Activated T-helper 1 cell treated with anti-CD3 and anti-CD28 coated beads, Interleukin-2, amount 50 U/mL, for 16 hours (primary cell): ENCODE measurements around the gene SDK1.
"Not testable (repeated sequence)": the region's sequence is repeated elsewhere in the genome, so short reads cannot be mapped to it uniquely, and the experiment has no call there.

Source experiments
- DNase-seq, 2 donors: peaks; one replicate each; pipeline ENCODE4 v3.0.0-alpha.2; 2020; ENCODE audit warnings: low read depth in 1 of 2, low spot score in 1 of 2

The SDK1 gene

DNA sequence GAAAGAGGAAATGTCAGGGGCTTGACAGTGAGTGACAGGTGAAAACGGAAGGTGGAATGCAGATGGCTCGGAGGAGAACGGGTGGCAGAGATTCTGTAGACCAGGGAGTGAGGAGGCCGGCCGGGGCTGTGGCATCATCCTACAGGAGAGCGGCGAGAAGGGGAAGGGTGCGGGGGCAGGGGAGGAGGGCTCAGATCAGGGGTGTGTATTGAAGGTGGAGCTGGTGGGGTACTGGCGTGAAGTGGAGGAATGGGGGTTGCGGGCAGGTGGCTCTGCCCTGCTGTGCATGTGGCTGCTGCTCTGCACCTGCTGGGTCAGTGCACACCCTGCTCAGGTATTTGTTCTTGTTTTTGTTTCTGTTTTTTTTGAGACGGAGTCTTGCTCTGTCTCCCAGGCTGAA is 910.2 kb downstream of the SDK1 start:
- no peak for DNase-seq

DNA sequence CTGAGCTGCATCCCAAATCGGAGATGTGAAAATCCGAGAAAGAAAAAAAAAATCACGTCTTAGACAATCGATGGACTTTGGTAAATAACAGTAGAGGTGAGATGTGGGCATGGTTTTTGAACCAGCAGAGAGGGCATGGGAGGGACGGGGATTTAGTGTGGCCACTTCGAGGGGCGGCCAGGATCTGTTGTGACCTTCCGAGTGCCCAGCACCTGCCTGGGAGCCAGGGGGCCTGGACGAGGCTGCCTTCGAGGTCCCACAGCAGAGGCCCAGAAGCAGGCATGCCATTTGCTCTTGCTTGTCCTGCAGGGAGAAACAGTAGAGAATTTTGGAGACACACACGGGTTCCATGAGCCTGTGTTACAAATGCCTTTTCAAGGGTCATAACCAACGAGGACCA is 911.3 kb downstream of the SDK1 start:
- DNase-seq, result no peak

DNA sequence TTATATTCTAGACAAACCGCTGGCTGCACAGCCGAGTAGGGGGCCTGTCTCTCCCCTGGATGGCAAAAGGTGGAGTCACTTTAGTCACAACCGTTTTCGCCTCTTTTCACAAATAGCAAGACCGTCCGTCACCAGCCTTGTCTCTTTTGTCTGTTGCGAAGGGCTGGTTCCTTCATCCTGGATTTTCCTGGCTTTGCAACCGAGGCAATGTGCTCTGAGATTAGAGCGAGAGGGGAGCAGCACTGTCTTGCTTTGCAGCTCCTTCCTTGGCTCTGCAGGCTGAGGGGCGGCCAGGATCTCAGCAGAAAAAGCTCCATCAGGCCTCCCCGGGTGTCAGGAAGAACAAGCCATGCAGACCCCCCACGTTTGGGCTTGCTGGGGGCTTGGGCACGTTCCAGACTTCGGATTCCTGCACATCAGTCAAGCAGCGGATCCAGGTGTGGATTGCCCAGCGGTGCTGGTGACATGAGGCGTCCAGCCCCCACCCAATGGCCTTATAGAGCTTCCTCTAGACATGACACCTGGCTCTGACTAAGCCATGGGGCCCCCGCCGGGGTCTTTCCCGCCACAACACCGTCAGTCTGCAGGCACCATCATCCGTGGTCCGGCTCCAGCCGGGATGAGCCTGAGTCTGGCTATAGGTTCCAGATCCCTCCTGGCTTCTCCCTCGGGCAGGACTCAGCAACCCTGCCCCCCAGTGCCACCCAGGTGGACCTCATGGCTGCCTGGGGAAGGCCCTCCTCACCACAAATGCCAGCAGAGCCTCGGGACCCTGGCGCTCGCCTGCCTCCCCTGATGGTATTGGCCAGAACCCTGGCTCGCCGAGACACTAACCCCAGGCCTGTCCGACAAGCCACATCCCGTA is 913.5 kb downstream of the SDK1 start:
- DNase-seq, result no peak

DNA sequence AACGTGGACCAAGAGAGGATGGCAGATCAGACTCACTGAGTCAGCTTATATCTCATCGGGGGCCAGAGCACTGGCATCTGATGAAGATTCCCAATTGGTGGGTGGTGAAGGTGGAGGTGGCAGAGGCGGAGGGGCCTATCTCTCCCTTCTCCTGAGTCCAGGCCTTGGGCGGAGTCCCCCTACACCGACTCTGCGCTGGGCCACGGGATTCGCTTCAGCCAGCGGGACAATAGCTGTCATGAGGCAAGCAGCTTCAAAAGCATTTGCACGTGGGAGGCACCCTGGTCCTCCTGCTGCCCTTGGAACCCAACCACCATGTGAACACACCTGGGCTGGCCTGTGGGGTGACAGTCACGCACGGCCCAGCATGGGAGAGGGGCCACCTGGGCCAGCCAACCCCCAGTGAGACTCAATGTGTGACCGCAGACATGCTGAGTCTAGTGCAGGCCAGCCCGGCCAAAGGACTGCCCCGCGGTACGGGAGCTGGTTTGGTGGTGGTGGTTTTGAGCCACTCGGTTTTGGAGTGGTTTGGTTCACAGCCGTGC is 914.2 kb downstream of the SDK1 start:
- DNase-seq, result no peak

DNA sequence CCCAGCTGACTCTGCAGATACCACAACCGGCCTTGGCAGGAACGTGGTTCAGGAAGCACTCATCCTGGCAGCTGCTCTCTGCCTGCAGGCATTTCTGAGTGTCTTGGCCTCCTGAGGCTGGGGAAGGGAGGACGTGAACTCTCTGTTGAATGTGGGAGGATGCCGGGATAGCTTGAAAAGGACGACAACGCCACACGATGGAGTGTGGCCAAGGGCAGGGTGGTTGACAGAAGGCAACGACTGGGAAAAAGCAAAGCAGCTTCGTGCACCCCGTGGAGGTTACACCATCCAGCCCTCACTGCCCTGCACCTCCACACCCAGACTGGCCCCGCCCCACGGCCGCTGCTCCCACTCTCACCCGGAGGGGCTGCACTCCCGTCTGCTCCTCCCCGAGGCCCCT is 915.0 kb downstream of the SDK1 start:
- no peak for DNase-seq

DNA sequence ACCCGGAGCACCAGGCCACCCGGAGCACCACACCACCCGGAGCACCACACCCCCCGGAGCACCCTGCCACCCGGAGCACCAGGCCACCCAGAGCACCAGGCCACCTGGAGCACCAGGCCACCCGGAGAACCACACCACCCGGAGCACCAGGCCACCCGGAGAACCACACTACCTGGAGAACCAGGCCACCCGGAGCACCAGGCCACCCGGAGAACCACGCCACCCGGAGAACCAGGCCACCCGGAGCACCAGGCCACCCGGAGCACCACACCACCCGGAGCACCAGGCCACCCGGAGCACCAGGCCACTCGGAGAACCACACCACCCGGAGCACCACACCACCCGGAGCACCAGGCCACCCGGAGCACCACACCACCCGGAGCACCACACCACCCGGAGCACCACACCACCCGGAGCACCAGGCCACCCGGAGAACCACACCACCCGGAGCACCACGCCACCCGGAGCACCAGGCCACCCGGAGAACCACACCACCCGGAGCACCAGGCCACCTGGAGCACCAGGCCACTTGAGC is 916.1 kb downstream of the SDK1 start:
- not testable (repeated sequence) for DNase-seq

DNA sequence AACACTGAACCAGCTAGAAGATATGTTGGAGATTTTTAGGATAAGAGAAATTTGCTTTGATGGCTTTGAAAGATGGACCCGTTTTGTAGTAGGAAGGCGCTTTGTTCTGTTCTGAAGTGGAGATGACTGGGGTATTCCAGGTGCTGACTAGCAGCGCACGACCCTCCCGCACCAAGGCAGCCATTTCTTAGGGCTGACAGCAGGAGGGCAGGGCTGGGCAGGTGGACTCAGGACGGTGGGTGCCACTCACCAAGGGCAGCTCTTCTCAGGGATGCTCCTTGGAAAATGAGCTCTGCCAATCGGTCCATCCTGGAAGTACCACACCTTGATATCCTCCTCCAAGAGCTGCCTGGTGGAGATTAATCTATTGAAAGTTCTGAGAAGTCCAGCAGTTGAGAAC is 917.4 kb downstream of the SDK1 start:
- DNase-seq, result no peak

DNA sequence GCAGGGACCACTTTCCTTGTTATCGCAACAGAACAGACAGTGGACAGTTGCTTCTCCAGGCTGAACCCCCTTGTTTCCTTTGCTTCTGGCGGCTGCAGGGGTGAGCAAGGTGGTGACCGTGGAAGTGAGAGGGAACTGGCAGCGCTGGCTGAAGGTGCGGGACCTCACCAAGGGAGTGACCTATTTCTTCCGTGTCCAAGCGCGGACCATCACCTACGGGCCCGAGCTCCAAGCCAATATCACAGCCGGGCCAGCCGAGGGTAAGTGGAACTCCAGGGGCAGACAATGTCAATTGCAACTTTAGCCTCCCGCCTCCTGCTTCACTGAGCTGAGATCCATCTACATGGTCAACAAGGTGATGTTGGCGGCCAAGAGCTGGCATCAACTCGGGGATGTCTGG is 919.0 kb downstream of the SDK1 start:
- no peak for DNase-seq

DNA sequence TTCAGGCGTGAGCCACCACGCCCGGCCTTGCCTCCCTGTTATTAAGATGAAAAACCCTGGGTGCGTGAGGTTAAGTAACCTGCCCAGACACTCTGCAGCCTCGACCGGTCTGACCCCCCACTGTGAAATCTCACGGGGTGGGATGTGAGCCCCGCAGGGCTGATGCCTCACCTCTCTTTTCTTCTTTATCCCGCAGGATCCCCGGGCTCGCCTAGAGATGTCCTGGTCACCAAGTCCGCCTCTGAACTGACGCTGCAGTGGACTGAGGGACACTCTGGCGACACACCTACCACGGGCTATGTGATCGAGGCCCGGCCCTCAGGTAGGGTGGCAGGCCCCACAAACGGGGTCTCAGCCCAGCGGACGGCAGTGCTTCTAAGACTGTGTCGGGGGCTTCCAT is 920.0 kb downstream of the SDK1 start:
- no peak for DNase-seq

DNA sequence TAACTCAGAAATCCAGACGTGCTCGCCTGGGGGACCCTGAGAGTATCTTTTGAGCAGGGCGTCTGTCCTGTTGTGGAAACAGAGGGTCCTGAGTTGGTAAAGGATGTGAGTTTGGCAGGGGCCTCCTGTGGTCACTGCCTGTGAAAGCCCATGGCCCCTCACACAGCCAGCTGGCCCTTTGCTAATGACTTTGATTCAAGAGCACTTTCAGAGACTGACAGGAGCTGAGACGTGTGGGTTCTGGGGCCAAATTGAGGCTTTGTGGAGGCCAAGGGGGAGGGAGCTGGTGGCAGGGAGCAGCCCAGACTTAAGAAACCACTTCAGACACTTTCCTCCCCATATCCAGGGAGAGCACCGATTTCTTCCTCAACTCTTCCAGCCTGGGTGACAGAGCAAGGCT is 921.6 kb downstream of the SDK1 start:
- DNase-seq, result no peak

DNA sequence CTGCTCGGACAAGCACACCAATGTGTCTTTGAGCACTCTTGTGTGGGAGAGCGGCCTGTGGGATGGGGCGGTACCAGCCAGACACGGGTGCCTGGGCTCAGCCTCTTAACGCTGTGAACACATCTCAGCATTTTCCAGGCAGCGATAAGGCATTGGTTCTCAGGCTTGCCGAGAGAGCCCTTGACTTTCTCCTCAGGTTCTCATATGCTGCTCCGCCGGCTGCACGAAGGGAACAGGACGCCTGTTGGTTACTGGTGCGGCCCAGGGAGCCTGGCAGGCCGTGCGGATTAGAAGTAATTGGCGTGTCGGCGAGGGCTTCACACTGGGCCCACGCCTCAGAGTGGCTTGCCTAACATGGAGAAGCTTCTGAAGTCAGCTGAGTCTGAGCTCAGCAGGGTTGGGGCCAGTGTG is 924.3 kb downstream of the SDK1 start:
- no peak for DNase-seq

DNA sequence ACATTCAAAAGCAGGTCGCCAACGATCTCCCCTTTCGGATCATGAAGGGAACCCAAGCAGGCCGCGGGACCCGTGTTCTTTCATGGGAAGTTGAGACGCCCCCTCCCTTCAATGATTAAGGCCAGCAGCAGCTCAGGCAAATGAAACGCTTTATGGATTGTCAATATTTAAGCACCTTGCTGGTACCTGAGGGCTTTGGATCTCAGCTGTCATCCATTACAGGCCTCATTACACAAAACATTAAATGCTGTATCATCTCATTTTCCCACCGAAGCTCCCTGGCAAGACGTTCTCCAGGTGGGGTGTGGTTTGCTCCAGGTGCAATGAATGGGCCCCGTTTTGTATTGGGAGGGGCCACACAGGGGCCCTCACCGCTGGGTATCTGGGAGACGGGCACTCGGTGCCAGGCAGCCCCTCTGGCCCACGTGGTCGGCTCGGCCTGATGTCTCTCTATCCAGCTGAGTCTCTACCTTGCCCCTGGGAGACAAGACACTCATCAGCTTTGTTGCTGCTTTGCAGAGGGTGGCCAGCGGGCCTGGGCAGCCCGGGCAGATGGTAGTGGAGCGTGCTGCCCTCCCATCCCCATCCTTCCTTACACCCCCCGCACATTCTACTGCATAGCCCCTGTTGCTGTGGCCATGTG is 925.0 kb downstream of the SDK1 start:
- no peak for DNase-seq

DNA sequence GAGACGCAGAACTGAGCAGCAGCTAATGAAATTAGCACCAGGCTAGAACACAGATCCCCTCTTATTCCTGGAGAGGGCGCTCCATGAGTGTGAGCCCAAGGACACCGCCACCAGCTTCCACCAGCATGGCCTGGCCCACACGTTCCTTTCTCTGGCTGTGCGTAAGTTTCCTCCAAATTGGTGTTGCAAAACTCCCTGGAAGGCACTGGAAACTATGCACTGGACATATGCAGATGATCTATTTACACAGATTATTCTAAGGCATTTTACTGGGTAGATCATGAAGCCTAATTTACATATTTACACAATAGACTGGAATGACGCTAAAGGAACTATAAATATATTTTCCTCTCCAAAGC is 925.5 kb downstream of the SDK1 start:
- DNase-seq, result no peak

DNA sequence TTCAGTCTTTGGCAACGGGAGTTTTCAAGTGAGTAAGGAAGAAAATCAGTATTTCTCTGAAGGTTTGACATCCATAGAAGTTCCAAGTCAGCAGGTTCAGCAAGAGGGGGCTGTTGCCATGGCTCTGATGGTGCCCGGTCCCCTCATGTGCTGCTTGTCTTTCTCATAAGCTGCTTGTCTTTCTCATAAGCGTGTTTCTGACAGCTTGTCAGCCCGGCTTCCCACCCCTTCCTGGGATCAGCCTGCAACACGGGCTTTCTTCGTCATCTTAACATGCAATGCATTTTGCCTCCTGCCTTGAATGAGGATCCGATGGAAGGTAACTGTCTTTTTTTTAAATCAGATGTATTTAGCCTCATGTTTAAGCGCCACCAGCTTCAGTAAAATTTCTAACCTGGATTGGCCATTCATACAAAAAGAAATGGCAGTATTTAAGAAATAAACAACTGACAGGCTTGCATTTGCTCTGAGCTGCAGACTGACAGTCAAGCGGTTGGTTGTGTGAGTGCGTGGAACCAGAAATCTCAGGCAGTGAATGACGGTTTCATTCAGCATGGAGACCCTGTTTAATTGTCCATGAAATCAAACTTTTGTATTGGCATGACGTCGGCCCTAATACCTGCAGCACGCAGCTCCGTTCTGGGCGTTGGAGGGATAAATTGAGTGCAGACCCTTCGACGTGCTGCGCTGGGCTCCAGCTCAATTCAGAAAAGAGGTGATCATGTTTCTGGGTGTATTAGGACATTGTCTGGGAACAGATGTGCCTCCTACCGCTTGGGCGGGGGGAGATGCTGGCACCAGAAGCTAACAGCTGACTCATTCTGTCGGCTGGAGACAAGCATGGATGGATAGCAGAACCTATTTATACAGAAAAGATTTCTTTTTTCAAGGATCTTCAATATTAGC is 926.3 kb downstream of the SDK1 start:
- DNase-seq, result no peak

DNA sequence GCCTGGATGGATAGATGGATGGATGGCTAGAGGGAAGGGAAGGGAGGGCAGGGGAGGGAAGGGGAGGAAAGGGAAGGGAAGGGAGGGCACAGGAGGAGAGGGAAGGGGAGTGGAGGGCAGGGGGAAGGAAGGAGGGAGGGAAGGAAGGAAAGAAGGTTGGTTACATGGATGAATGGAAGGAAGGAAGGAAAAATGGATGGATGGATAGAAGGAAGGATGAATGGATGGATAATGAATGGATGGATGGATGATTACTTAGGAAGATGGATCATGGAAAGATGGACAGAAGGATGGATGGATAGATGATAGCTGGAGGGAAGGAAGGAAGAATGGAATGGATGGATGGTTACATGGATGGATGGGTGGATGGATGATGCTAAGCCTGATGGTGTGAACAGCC is 929.3 kb downstream of the SDK1 start:
- DNase-seq, result no peak

DNA sequence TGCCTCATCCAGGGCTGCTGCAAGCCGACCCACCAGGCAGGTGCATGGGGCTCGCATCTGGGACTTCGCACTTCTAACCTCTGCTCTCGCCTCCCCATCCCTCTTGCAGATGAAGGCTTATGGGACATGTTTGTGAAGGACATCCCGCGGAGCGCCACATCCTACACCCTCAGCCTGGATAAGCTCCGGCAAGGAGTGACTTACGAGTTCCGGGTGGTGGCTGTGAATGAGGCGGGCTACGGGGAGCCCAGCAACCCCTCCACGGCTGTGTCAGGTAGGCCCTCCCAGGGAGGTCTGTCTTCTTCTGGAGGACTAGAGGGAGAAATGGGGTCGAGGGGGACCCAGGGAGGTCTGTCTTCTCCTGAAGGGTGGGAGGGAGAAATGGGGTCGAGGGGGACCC is 932.1 kb downstream of the SDK1 start:
- DNase-seq, result no peak

DNA sequence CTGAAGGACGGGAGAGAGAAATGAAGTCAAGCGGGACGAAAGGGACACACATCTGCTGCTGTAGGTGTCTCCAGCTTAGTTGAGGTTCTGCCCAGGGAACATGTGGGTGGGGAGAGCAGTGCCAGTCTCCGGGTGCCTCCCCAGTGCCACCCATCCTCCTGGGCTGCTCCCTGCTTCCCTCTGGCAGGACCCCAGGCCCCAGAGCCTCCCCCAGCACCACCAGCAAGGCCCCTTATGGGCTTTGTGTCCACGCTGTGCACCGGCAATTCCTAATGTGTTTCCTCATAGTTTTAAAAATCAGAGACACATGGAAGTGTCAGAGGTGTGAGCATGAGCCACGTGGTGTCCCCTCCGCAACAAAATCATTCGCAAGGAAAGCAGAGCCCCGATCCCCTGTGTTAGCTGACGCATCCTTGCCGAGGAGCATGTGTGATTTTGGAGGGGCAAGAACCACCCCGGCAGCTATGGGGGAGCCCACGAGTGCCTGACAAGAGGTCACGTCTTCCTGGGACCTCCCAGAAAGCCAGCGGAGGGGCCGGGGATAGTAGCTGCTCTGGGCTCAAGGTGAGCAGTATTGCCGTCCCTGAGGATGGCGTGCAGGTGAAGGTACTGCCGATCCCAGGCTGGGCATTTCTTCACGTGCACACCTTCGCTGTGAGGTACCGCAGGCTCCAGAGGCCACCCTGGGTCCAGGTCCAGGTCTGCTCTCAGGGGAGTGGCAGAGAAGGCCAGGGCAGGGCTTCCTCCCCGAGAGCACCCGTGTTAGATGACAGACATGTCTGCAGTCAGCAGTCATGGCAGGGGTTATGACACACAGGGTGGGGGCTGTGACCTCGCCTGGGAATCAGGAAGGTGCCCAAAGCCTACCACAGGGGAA is 932.8 kb downstream of the SDK1 start:
- DNase-seq, result no peak

DNA sequence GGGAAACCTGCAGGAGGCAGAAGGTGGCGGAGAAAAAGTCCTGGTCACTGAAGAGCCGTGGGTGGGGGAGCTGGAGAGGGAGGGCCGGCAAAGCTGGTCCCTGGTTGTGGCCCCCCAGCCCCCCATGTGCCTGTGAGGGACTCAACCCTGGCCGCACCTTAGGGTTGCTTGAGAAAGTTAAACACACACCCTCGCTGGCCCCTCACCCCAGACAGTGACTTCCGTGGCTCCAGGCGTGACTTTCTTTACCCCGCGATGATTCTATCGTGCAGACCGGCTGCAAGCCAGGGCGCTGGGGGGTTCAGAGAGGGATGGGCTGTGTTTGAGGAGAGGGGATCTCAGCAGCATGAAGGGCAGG is 933.4 kb downstream of the SDK1 start:
- DNase-seq, result no peak

DNA sequence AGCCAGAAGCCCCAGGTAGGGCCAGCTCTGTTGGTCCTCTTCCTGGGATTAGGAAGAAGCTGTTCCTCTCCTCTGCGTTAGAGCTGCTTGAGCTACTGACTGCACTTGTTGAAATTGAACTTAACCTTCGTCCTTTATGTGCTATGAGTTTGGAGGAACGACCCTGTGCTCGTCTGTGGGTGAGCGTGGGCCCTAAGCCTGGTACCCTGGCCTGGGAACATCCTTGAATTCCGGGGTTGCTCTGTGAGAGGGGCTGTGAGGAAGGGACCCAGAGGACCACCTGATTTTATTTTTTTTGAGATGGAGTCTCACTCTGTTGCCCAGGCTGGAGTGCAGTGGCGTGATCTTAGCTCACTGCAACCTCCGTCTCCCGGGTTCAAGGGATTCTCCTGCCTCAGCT is 933.8 kb downstream of the SDK1 start:
- no peak for DNase-seq

DNA sequence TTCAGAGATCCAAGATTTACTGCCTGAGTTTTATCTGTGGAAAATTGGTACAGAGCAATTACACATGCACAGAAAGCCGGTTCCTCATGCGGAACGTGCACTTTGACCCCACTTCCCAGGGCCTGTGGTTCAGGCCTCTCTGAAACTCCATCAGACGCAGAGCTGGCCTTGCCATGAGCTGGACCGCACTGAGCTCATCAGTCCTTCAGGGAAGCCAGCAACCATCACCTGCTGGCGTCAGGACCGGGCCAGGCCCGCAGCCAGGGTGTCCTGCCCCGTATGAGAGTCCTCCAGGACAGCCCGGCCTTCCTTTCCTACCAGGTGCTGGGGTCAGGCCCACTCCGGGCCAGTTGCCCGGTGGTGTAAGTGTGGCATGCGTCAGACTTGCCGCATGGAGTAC is 934.5 kb downstream of the SDK1 start:
- DNase-seq, result no peak
